Esophagus squamous epithelium (tissue), 5 donors: ENCODE measurements around the gene AK3. TPM values are rescaled to one million over a fixed set of nuclear protein-coding genes. Genes with fewer than 3 reads are reported as not detected.

ENCODE experiments used
- DNase-seq: peaks from one replicate; lab custom pipeline; 2025; lab: John Stamatoyannopoulos, UW
- H3K27ac ChIP-seq, 4 donors: fragments of 200-600 bp; sonication (generic); one replicate each; pipeline ENCODE4 v1.5.1; 2016 to 2019; ENCODE audit warnings: mild to moderate bottlenecking in 1 of 4
- H3K27me3 ChIP-seq, 4 donors: fragments of 200-600 bp; sonication (generic); 1 replicate in 3 of 4; 2 replicates in 1 of 4; pipeline versions ENCODE4 v1.5.1 to v1.6.0; 2017 to 2021; ENCODE audit warnings: antibody characterized with exemption in 1 of 4
- H3K36me3 ChIP-seq, 3 donors: fragments of 200-600 bp; sonication (generic); one replicate each; pipeline ENCODE4 v1.5.1; 2016 to 2019
- H3K4me1 ChIP-seq, 3 donors: fragments of 200-600 bp; sonication (generic); one replicate each; pipeline ENCODE4 v1.5.1; 2017 to 2019
- H3K4me3 ChIP-seq, 4 donors: fragments of 200-600 bp; sonication (generic); 1 replicate in 3 of 4; 2 replicates in 1 of 4; pipeline ENCODE4 v1.5.1; 2016 to 2019; ENCODE audit warnings: mild to moderate bottlenecking in 2 of 4, moderate library complexity in 1 of 4
- H3K9me3 ChIP-seq, 3 donors: fragments of 200-600 bp; sonication (generic); one replicate each; pipeline ENCODE4 v1.5.1; 2016 to 2019
- POLR2A ChIP-seq, 4 donors: fragments of 450-650 bp; IDR thresholded peaks; one replicate each; pipeline ENCODE4 v1.6.1; 2017; ENCODE audit warnings: antibody characterized with exemption in 4 of 4, mild to moderate bottlenecking in 4 of 4, moderate library complexity in 3 of 4
- WGBS, 2 donors: methylation state at CpG; one replicate each; pipeline ENCODE4 v1.1.5; 2018; 5-methylcytosine and 5-hydroxymethylcytosine counted together
- intact Hi-C: fragments of 100-400 bp; cut with DNase I; formaldehyde crosslinking; loops from one replicate; pipeline ENCODE4 v1.15.0; 2022
- total RNA-seq, 4 donors: library from RNA; depleted of rRNA; stranded (reverse); fragments of >200 nt; gene quantifications; one replicate each; pipeline ENCODE4 v1.1.0, GENCODE V29; 2016
- TF ChIP-seq, protein P1 (sequence below), 6 experiments: fragments of 450-650 bp in 4 of 6; fragments of 200-600 bp in 2 of 6; sonication (generic) in 2 of 6; IDR thresholded peaks; one replicate each; pipeline ENCODE4 v1.5.1; 2016 to 2019; ENCODE audit warnings: antibody characterized with exemption in 6 of 6, mild to moderate bottlenecking in 4 of 6, moderate library complexity in 4 of 6
- donor health status: DM: yes; HTN: yes; CAD: no.

The AK3 gene
- total RNA-seq, 4 donors from 2014 or later = 47.8 to 104 (median 81.2) TPM

DNA sequence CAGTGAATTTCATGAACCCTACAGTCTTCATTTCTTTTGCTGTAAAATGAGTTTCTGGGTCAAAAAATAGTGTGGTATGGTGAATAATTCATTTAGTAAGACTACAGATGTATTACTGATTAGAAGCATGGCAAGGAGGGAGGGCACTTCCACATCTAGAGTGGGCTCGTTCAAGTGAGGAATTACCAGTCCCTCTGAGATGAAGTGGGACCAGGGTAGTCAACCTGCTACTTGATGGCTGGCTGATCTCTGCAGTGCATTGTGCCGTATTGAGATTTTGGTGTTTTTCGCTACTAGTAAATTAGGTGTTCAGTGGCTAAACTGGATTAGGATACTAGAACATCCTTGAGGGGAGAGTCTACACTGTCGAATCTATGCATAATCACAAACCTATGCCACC, 50.9 kb downstream of the AK3 start:
- Histone ChIP-seq H3K4me1 (peaks cover 0 to 49% (median 0%) of the 10 kb centered on the region in 3 donors), H3K36me3 (peaks cover 0 to 92% (median 0%) of the 10 kb centered on the region in 3 donors), H3K27ac (peak overlapping the region in 3 of 4 donors; percentile 5 to 47 (median 8)), H3K9me3 (no peaks in the 10 kb centered on the region), H3K4me3 (no peak overlapping the region), H3K27me3 (no peaks in the 10 kb centered on the region)
- intact Hi-C loops = no loop called here
- 72 to 86% methylated on average over 4 of the region's 4 CpGs for WGBS, 2 donors
- TF ChIP-seq, protein P1, sequence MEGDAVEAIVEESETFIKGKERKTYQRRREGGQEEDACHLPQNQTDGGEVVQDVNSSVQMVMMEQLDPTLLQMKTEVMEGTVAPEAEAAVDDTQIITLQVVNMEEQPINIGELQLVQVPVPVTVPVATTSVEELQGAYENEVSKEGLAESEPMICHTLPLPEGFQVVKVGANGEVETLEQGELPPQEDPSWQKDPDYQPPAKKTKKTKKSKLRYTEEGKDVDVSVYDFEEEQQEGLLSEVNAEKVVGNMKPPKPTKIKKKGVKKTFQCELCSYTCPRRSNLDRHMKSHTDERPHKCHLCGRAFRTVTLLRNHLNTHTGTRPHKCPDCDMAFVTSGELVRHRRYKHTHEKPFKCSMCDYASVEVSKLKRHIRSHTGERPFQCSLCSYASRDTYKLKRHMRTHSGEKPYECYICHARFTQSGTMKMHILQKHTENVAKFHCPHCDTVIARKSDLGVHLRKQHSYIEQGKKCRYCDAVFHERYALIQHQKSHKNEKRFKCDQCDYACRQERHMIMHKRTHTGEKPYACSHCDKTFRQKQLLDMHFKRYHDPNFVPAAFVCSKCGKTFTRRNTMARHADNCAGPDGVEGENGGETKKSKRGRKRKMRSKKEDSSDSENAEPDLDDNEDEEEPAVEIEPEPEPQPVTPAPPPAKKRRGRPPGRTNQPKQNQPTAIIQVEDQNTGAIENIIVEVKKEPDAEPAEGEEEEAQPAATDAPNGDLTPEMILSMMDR (IDR thresholded peaks at IDR 0.05) = no peak
- TF ChIP-seq POLR2A (IDR thresholded peaks at IDR 0.05) = no peak
- DNase-seq = no peak

DNA sequence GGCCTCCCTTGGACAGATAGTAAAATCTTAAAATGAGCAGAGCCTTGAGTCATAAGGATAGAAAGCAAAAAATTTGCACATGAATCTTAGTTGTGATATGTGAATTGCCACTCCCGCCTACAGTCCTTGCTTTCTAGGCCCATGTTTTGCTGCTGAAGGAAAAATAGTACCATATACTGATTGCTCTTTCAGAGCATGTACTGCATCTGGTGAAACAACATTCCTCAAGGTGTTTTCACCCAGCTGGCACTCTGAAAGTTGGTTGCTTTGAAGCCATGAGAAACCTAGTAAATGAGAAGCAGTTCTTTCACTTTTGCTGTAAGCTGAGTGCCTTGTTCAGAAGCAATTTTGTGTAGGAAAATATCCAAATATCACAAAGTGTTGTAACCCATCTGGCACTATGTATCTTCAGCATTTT, 51.3 kb downstream of the AK3 start:
- peak overlapping the region in 3 of 4 donors; percentile 5 to 47 (median 8) for H3K27ac ChIP-seq
- intact Hi-C loops = no loop called here
- no peak for TF ChIP-seq POLR2A (IDR thresholded peaks at IDR 0.05)
- TF ChIP-seq, protein P1 (IDR thresholded peaks at IDR 0.05) = no peak
- WGBS, 2 donors = 64 to 70% methylated on average over 1 of the region's 1 CpG
- no peak for DNase-seq
- H3K4me1 ChIP-seq = peaks cover 0 to 53% (median 0%) of the 10 kb centered on the region in 3 donors
- H3K4me3 ChIP-seq = no peak overlapping the region
- H3K36me3 ChIP-seq = peaks cover 0 to 92% (median 0%) of the 10 kb centered on the region in 3 donors
- no peaks in the 10 kb centered on the region for H3K27me3 ChIP-seq
- no peaks in the 10 kb centered on the region for H3K9me3 ChIP-seq

DNA sequence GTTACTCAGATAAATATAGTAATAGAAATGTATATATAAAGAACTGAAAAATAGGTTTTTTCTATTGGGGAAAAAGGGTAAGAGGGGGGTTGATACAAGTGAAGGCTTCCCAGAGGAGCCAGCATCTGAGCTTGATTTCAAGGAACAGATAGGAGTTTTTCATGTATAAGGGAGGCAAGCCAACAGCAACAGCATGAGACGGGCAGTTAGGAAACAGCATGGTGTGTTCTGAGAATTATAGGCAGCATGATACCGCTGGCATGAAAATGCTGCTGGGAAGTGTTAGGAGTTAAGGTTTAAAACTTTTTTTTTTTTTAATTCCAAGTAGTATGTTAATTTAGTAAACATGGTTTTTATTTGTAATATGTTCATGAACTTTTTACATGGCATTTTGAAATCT, 52.0 kb downstream of the AK3 start:
- 48 to 76% methylated on average over 2 of the region's 2 CpGs for WGBS, 2 donors
- Histone ChIP-seq H3K9me3 (no peaks in the 10 kb centered on the region), H3K36me3 (peaks cover 0 to 85% (median 0%) of the 10 kb centered on the region in 3 donors), H3K27ac (peak overlapping the region in 2 of 4 donors; percentile 5 to 47), H3K4me3 (no peak overlapping the region), H3K4me1 (peaks cover 0 to 59% (median 0%) of the 10 kb centered on the region in 3 donors), H3K27me3 (no peaks in the 10 kb centered on the region)
- DNase-seq = no peak
- intact Hi-C loops = no loop called here
- no peak for TF ChIP-seq POLR2A (IDR thresholded peaks at IDR 0.05)

DNA sequence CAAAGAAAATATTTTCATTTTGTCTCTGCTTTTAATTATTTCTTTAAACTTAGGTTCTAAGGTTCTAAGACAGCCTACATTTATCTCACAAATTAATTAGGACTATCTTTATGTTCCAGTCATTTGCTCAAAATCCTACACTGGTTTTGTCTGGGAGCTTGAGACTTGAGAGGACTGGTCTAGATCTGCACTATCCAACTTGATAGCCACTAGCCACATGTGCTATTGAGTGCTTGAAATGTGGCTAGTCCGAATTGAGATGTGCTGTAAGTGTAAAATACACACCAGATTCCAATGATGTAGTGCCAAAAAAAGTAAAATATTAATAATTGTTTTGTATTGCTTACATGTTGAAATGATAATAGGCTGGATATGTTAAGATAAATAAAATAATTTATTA, 54.4 kb downstream of the AK3 start:
- Histone ChIP-seq H3K36me3 (peaks cover 0 to 61% (median 0%) of the 10 kb centered on the region in 3 donors), H3K4me3 (no peak overlapping the region), H3K27ac (peak overlapping the region in 3 of 4 donors; percentile 9 to 75 (median 74)), H3K9me3 (no peaks in the 10 kb centered on the region), H3K4me1 (peaks cover 0 to 78% (median 3%) of the 10 kb centered on the region in 3 donors), H3K27me3 (no peaks in the 10 kb centered on the region)
- intact Hi-C loops = no loop called here
- TF ChIP-seq, protein P1 (IDR thresholded peaks at IDR 0.05) = no peak
- TF ChIP-seq POLR2A (IDR thresholded peaks at IDR 0.05) = no peak
- WGBS, 2 donors = 53 to 74% methylated on average over 1 of the region's 1 CpG
- DNase-seq = no peak

DNA sequence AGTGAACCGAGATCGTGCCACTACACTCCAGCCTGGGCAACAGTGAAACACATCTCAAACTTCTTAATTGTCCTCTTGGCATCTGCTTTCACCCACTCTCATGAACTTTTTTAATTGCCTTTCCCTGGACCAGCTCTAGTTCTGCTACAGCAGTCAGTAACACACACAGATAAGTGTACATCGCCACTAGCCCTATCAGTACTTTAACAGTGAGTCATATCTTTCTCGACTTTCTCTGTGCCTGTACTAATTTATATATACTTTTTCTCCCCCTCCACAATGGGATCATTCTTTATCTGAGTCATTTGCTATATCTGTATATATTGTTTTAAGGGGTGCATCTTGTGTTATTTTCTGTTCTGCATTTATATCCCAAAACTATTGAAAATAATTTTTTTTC, 54.9 kb downstream of the AK3 start:
- peak overlapping the region in 3 of 4 donors; percentile 9 to 74 (median 59) for H3K27ac ChIP-seq
- 71 to 73% methylated on average over 4 of the region's 4 CpGs for WGBS, 2 donors

More for the DNA sequence above, 54.9 kb downstream of the AK3 start:
- no peak for TF ChIP-seq POLR2A (IDR thresholded peaks at IDR 0.05)
- TF ChIP-seq, protein P1 (IDR thresholded peaks at IDR 0.05) = no peak
- Histone ChIP-seq H3K4me1 (peaks cover 0 to 78% (median 6%) of the 10 kb centered on the region in 3 donors), H3K36me3 (peaks cover 0 to 57% (median 0%) of the 10 kb centered on the region in 3 donors), H3K4me3 (no peak overlapping the region), H3K27me3 (no peaks in the 10 kb centered on the region), H3K9me3 (no peaks in the 10 kb centered on the region)
- DNase-seq = no peak
- intact Hi-C loops = no loop called here
